Measurements from ENCODE around the gene CADM3. TPM values are rescaled to one million over a fixed set of nuclear protein-coding genes. Genes with fewer than 3 reads are reported as not detected.

CADM3 gene
- total RNA-seq, 1 donor from 2014 or later, result 18.2 TPM

- H3K36me3 ChIP-seq (ENCODE audit: insufficient read depth, low read length), result no peaks in the 10 kb centered on the region
- peaks cover 9% of the 10 kb centered on the region for H3K4me1 Mint-ChIP-seq (ENCODE audit: low read depth, unreplicated experiment)
- no peak overlapping the region for H3K4me2 ChIP-seq (ENCODE audit: low read length)
- no peak overlapping the region for H3K4me3 ChIP-seq (ENCODE audit: insufficient read depth, low read depth, low read length)
- no peaks in the 10 kb centered on the region for H3K79me2 ChIP-seq (ENCODE audit: insufficient read depth, low read length)
- H3K9ac ChIP-seq (ENCODE audit: low read length), result no peak overlapping the region
- TF ChIP-seq EZH2 (IDR thresholded peaks at IDR 0.05; ENCODE audit: insufficient read depth, low read length) (no peak), CTCF (IDR thresholded peaks at IDR 0.05; ENCODE audit: insufficient read depth, low read depth, low read length) (no peak)
- H2AFZ ChIP-seq (ENCODE audit: low read depth, low read length), result no peak overlapping the region
- no peaks in the 10 kb centered on the region for H3K9me3 ChIP-seq (ENCODE audit: insufficient read depth, low read depth, low read length)
- no peaks in the 10 kb centered on the region for H3K27me3 ChIP-seq (ENCODE audit: insufficient read depth, low read length)
- H3K9me3 Mint-ChIP-seq (ENCODE audit: unreplicated experiment), result no peaks in the 10 kb centered on the region
- no peaks in the 10 kb centered on the region for H3K4me1 ChIP-seq (ENCODE audit: insufficient read depth, low read length)
- H3K27ac ChIP-seq (ENCODE audit: low read depth, low read length), result no peak overlapping the region
- H3K4me3 Mint-ChIP-seq (ENCODE audit: unreplicated experiment), result no peak overlapping the region
- FAIRE-seq (no peak), DNase-seq (ENCODE audit: low read depth) (no peak)
- no peaks in the 10 kb centered on the region for H3K27me3 Mint-ChIP-seq (ENCODE audit: low read depth, unreplicated experiment)
- H3K36me3 Mint-ChIP-seq (ENCODE audit: low read depth, unreplicated experiment), result no peaks in the 10 kb centered on the region
- H4K20me1 ChIP-seq (ENCODE audit: insufficient read depth, low read length), result no peaks in the 10 kb centered on the region
- no peak overlapping the region for H3K27ac Mint-ChIP-seq (ENCODE audit: unreplicated experiment)
These were observed 47.8 kb upstream of the CADM3 start for GRCh38 chr1:159123587-159123986.

GRCh38 chr1:159132271-159132881 lies 39.0 kb upstream of the CADM3 start:
- Histone ChIP-seq H3K27me3 (ENCODE audit: insufficient read depth, low read length) (peaks cover 7% of the 10 kb centered on the region), H3K4me1 (ENCODE audit: insufficient read depth, low read length) (no peaks in the 10 kb centered on the region), H3K36me3 (ENCODE audit: insufficient read depth, low read length) (no peaks in the 10 kb centered on the region), H4K20me1 (ENCODE audit: insufficient read depth, low read length) (no peaks in the 10 kb centered on the region), H3K79me2 (ENCODE audit: insufficient read depth, low read length) (no peaks in the 10 kb centered on the region), H3K9me3 (ENCODE audit: insufficient read depth, low read depth, low read length) (no peaks in the 10 kb centered on the region), H3K4me2 (ENCODE audit: low read length) (no peak overlapping the region), H3K27ac (ENCODE audit: low read depth, low read length) (no peak overlapping the region), H3K9ac (ENCODE audit: low read length) (no peak overlapping the region), H3K4me3 (ENCODE audit: insufficient read depth, low read depth, low read length) (no peak overlapping the region), H2AFZ (ENCODE audit: low read depth, low read length) (no peak overlapping the region)
- DNase-seq (ENCODE audit: low read depth) (peak; percentile 5), FAIRE-seq (no peak)
- Mint-ChIP-seq H3K4me3 (ENCODE audit: unreplicated experiment) (no peak overlapping the region), H3K4me1 (ENCODE audit: low read depth, unreplicated experiment) (no peaks in the 10 kb centered on the region), H3K9me3 (ENCODE audit: unreplicated experiment) (no peaks in the 10 kb centered on the region), H3K36me3 (ENCODE audit: low read depth, unreplicated experiment) (no peaks in the 10 kb centered on the region), H3K27me3 (ENCODE audit: low read depth, unreplicated experiment) (no peaks in the 10 kb centered on the region), H3K27ac (ENCODE audit: unreplicated experiment) (no peak overlapping the region)
- peak; percentile 98 for TF ChIP-seq CTCF (IDR thresholded peaks at IDR 0.05; ENCODE audit: insufficient read depth, low read depth, low read length)
- no peak for TF ChIP-seq EZH2 (IDR thresholded peaks at IDR 0.05; ENCODE audit: insufficient read depth, low read length)

GRCh38 chr1:159140474-159140873 lies 30.9 kb upstream of the CADM3 start:
- Histone ChIP-seq H2AFZ (ENCODE audit: low read depth, low read length) (no peak overlapping the region), H3K79me2 (ENCODE audit: insufficient read depth, low read length) (no peaks in the 10 kb centered on the region), H3K9ac (ENCODE audit: low read length) (no peak overlapping the region), H3K36me3 (ENCODE audit: insufficient read depth, low read length) (no peaks in the 10 kb centered on the region), H3K4me3 (ENCODE audit: insufficient read depth, low read depth, low read length) (no peak overlapping the region), H3K4me2 (ENCODE audit: low read length) (no peak overlapping the region), H4K20me1 (ENCODE audit: insufficient read depth, low read length) (no peaks in the 10 kb centered on the region), H3K9me3 (ENCODE audit: insufficient read depth, low read depth, low read length) (no peaks in the 10 kb centered on the region), H3K4me1 (ENCODE audit: insufficient read depth, low read length) (no peaks in the 10 kb centered on the region), H3K27me3 (ENCODE audit: insufficient read depth, low read length) (no peaks in the 10 kb centered on the region), H3K27ac (ENCODE audit: low read depth, low read length) (no peak overlapping the region)
- DNase-seq (ENCODE audit: low read depth), result no peak
- H3K4me3 Mint-ChIP-seq (ENCODE audit: unreplicated experiment), result no peak overlapping the region
- FAIRE-seq, result no peak
- peaks cover 5% of the 10 kb centered on the region for H3K27me3 Mint-ChIP-seq (ENCODE audit: low read depth, unreplicated experiment)
- H3K4me1 Mint-ChIP-seq (ENCODE audit: low read depth, unreplicated experiment), result no peaks in the 10 kb centered on the region
- TF ChIP-seq EZH2 (IDR thresholded peaks at IDR 0.05; ENCODE audit: insufficient read depth, low read length) (no peak), CTCF (IDR thresholded peaks at IDR 0.05; ENCODE audit: insufficient read depth, low read depth, low read length) (no peak)
- H3K9me3 Mint-ChIP-seq (ENCODE audit: unreplicated experiment), result peaks cover 2% of the 10 kb centered on the region
- H3K27ac Mint-ChIP-seq (ENCODE audit: unreplicated experiment), result no peak overlapping the region
- no peaks in the 10 kb centered on the region for H3K36me3 Mint-ChIP-seq (ENCODE audit: low read depth, unreplicated experiment)
